Neural cell (in vitro differentiated cells): Measurements from ENCODE around the gene TRPM4. TPM values are rescaled to one million over a fixed set of nuclear protein-coding genes. Genes with fewer than 3 reads are reported as not detected.

Experiments
- H2AFZ ChIP-seq: fragments of 200-600, 300-800 bp; sonication (generic), shearing (Covaris generic); 2 replicates; pipeline ENCODE4 v1.6.0; 2014; ENCODE audit warnings: low read depth, mild to moderate bottlenecking, antibody characterized with exemption, low read length, moderate library complexity
- H3F3A ChIP-seq: fragments of 200-600 bp; shearing (Covaris generic); 2 replicates; pipeline ENCODE4 v1.6.1; 2016; ENCODE audit warnings: mild to moderate bottlenecking, moderate library complexity, mixed read lengths, antibody characterized with exemption, low read length; ENCODE audit not compliant: insufficient read depth, poor library complexity, severe bottlenecking
- H3K27ac ChIP-seq: fragments of 200-600, 300-800 bp; sonication (generic), shearing (Covaris generic); 2 replicates; pipeline ENCODE4 v1.5.1; 2014; ENCODE audit warnings: mild to moderate bottlenecking, low read length, moderate library complexity
- H3K27me3 ChIP-seq: fragments of 300-800, 200-600 bp; sonication (generic), shearing (Covaris generic); 2 replicates; pipeline ENCODE4 v1.6.0; 2014; ENCODE audit warnings: mild to moderate bottlenecking, low read depth, low read length, moderate library complexity; ENCODE audit not compliant: insufficient read depth
- H3K36me3 ChIP-seq: fragments of 300-800, 200-600 bp; sonication (generic), shearing (Covaris generic); 2 replicates; pipeline ENCODE4 v1.5.1; 2014; ENCODE audit warnings: mild to moderate bottlenecking, antibody characterized with exemption, low read length, moderate library complexity; ENCODE audit not compliant: insufficient read depth
- H3K4me2 ChIP-seq: fragments of 300-800, 200-600 bp; sonication (generic), shearing (Covaris generic); 2 replicates; pipeline ENCODE4 v1.6.0; 2014; ENCODE audit warnings: mild to moderate bottlenecking, low read length
- H3K4me3 ChIP-seq: fragments of 300-800, 200-600 bp; sonication (generic), shearing (Covaris generic); 2 replicates; pipeline ENCODE4 v1.5.1; 2014; ENCODE audit warnings: mild to moderate bottlenecking, low read length, moderate library complexity
- H3K79me2 ChIP-seq: fragments of 200-600 bp; shearing (Covaris generic); replicated peaks from 2 replicates; pipeline ENCODE4 v1.6.0; 2014; ENCODE audit warnings: mild to moderate bottlenecking, low read length, moderate library complexity; ENCODE audit not compliant: insufficient read depth
- H3K9ac ChIP-seq: fragments of 300-800, 200-600 bp; sonication (generic), shearing (Covaris generic); 2 replicates; pipeline ENCODE4 v1.6.1; 2016; ENCODE audit warnings: mild to moderate bottlenecking, low read length, mixed read lengths
- H3K9me2 ChIP-seq: fragments of 200-600 bp; shearing (Covaris generic); 2 replicates; pipeline ENCODE4 v1.6.1; 2016; ENCODE audit warnings: mild to moderate bottlenecking, low read length, mixed read lengths; ENCODE audit not compliant: insufficient read depth
- H3K9me3 ChIP-seq: fragments of 200-600, 300-800 bp; sonication (generic), shearing (Covaris generic); 2 replicates; pipeline ENCODE4 v1.6.1; 2016; ENCODE audit warnings: mild to moderate bottlenecking, mixed run types, low read length, moderate library complexity, mixed read lengths
- H4K20me1 ChIP-seq: fragments of 200-600 bp; shearing (Covaris generic); 2 replicates; pipeline ENCODE4 v1.6.1; 2016; ENCODE audit warnings: mild to moderate bottlenecking, mixed run types; ENCODE audit not compliant: insufficient read depth
- EP300 ChIP-seq: fragments of 450-650 bp; conservative IDR thresholded peaks from 2 replicates; pipeline ENCODE4 v1.6.1; 2014; ENCODE audit warnings: antibody characterized with exemption, mild to moderate bottlenecking, moderate library complexity; ENCODE audit not compliant: poor library complexity, severe bottlenecking
- EZH2 ChIP-seq: fragments of 200-600, 300-800 bp; shearing (Covaris generic), sonication (generic); IDR thresholded peaks from 2 replicates; pipeline ENCODE4 v1.6.1; 2014; ENCODE audit warnings: antibody characterized with exemption, low read length, borderline replicate concordance, mild to moderate bottlenecking; ENCODE audit not compliant: insufficient read depth, poor library complexity, severe bottlenecking
- MXI1 ChIP-seq: fragments of 450-650 bp; conservative IDR thresholded peaks from 2 replicates; pipeline ENCODE4 v1.6.1; 2014; ENCODE audit warnings: antibody characterized with exemption, mild to moderate bottlenecking; ENCODE audit not compliant: poor library complexity, severe bottlenecking
- POLR2AphosphoS5 ChIP-seq: IDR thresholded peaks from 2 replicates; pipeline ENCODE4 v1.6.1; 2012
- RAD21 ChIP-seq: fragments of 450-650 bp; conservative IDR thresholded peaks from 2 replicates; pipeline ENCODE4 v1.6.1; 2014; ENCODE audit warnings: antibody characterized with exemption, mild to moderate bottlenecking, moderate library complexity
- SMC3 ChIP-seq: fragments of 450-650 bp; conservative IDR thresholded peaks from 2 replicates; pipeline ENCODE4 v1.6.1; 2014; ENCODE audit warnings: antibody characterized with exemption, mild to moderate bottlenecking, moderate library complexity; ENCODE audit not compliant: poor library complexity
- TAF1 ChIP-seq: IDR thresholded peaks from 2 replicates; pipeline ENCODE4 v1.6.1; 2012; ENCODE audit warnings: low read depth
- polyA plus RNA-seq: library from polyadenylated mRNA; depleted of rRNA; stranded (reverse); fragments of >200 nt; gene quantifications from 2 replicates; pipeline ENCODE4 v1.2.3, GENCODE V29; 2014
- TF ChIP-seq, protein P1 (sequence below): IDR thresholded peaks from 2 replicates; pipeline ENCODE4 v1.6.1; 2012; ENCODE audit warnings: borderline replicate concordance
- TF ChIP-seq, protein P2 (sequence below): fragments of 450-650 bp; IDR thresholded peaks from 2 replicates; pipeline ENCODE4 v1.5.1; 2014; ENCODE audit warnings: antibody characterized with exemption, mild to moderate bottlenecking, moderate library complexity; ENCODE audit not compliant: poor library complexity, severe bottlenecking

TRPM4 gene
- polyA plus RNA-seq, 1 donor from 2014 or later, result 42.5 TPM

- Histone ChIP-seq H3K4me3 (no peak overlapping the region), H2AFZ (no peak overlapping the region), H3F3A (no peaks in the 10 kb centered on the region), H3K36me3 (no peaks in the 10 kb centered on the region), H3K9me3 (no peaks in the 10 kb centered on the region), H3K79me2 (no peaks in the 10 kb centered on the region), H3K9me2 (no peaks in the 10 kb centered on the region), H3K27me3 (no peaks in the 10 kb centered on the region), H4K20me1 (no peaks in the 10 kb centered on the region), H3K9ac (no peak overlapping the region), H3K4me2 (no peak overlapping the region), H3K27ac (no peak overlapping the region)
- TF ChIP-seq RAD21 (no peak), EZH2 (no peak), EP300 (no peak), TAF1 (no peak), SMC3 (no peak), POLR2AphosphoS5 (no peak), MXI1 (no peak)
- TF ChIP-seq, protein P1, sequence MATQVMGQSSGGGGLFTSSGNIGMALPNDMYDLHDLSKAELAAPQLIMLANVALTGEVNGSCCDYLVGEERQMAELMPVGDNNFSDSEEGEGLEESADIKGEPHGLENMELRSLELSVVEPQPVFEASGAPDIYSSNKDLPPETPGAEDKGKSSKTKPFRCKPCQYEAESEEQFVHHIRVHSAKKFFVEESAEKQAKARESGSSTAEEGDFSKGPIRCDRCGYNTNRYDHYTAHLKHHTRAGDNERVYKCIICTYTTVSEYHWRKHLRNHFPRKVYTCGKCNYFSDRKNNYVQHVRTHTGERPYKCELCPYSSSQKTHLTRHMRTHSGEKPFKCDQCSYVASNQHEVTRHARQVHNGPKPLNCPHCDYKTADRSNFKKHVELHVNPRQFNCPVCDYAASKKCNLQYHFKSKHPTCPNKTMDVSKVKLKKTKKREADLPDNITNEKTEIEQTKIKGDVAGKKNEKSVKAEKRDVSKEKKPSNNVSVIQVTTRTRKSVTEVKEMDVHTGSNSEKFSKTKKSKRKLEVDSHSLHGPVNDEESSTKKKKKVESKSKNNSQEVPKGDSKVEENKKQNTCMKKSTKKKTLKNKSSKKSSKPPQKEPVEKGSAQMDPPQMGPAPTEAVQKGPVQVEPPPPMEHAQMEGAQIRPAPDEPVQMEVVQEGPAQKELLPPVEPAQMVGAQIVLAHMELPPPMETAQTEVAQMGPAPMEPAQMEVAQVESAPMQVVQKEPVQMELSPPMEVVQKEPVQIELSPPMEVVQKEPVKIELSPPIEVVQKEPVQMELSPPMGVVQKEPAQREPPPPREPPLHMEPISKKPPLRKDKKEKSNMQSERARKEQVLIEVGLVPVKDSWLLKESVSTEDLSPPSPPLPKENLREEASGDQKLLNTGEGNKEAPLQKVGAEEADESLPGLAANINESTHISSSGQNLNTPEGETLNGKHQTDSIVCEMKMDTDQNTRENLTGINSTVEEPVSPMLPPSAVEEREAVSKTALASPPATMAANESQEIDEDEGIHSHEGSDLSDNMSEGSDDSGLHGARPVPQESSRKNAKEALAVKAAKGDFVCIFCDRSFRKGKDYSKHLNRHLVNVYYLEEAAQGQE, result no peak
- TF ChIP-seq, protein P2, sequence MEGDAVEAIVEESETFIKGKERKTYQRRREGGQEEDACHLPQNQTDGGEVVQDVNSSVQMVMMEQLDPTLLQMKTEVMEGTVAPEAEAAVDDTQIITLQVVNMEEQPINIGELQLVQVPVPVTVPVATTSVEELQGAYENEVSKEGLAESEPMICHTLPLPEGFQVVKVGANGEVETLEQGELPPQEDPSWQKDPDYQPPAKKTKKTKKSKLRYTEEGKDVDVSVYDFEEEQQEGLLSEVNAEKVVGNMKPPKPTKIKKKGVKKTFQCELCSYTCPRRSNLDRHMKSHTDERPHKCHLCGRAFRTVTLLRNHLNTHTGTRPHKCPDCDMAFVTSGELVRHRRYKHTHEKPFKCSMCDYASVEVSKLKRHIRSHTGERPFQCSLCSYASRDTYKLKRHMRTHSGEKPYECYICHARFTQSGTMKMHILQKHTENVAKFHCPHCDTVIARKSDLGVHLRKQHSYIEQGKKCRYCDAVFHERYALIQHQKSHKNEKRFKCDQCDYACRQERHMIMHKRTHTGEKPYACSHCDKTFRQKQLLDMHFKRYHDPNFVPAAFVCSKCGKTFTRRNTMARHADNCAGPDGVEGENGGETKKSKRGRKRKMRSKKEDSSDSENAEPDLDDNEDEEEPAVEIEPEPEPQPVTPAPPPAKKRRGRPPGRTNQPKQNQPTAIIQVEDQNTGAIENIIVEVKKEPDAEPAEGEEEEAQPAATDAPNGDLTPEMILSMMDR, result no peak
Observed at GRCh38 chr19:49212016-49212701, 54.6 kb downstream of the TRPM4 start.

DNA sequence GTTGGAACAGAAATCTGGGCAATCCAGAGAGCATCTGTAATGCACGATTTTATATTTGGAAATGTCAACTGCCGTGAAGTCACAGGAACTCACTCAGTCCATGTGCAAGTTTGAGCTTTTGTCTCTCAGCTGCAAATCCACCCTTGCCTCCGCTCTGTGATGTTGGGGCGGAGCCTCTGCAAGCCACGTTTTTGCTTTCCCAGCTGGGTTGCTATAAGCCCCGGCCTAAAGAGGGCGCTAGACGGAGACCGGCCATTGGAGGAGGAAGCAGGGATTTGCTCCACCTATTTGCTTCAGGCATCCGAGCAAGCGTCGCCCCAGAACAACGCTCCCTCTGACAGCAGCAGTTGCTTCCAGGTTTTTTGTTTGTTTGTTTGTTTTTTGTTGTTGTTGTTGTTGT lies 56.2 kb downstream of the TRPM4 start:
- no peaks in the 10 kb centered on the region for H3K36me3 ChIP-seq
- no peak overlapping the region for H3K27ac ChIP-seq
- no peaks in the 10 kb centered on the region for H3K79me2 ChIP-seq
- no peak overlapping the region for H3K9ac ChIP-seq
- no peak overlapping the region for H3K4me3 ChIP-seq
- no peaks in the 10 kb centered on the region for H4K20me1 ChIP-seq
- no peak overlapping the region for H3K4me2 ChIP-seq
- H3K9me2 ChIP-seq, result no peaks in the 10 kb centered on the region
- H3F3A ChIP-seq, result no peaks in the 10 kb centered on the region
- TF ChIP-seq POLR2AphosphoS5, result no peak
- TF ChIP-seq SMC3, result no peak
- no peak for TF ChIP-seq RAD21
- no peak for TF ChIP-seq EZH2
- TF ChIP-seq, protein P1, result no peak
- no peak for TF ChIP-seq EP300
- no peak for TF ChIP-seq TAF1
- TF ChIP-seq, protein P2, result no peak
- no peak for TF ChIP-seq MXI1
- no peaks in the 10 kb centered on the region for H3K9me3 ChIP-seq
- no peaks in the 10 kb centered on the region for H3K27me3 ChIP-seq
- H2AFZ ChIP-seq, result no peak overlapping the region
